ENCODE results near the gene CX3CR1. TPM values are rescaled to one million over a fixed set of nuclear protein-coding genes. Genes with fewer than 3 reads are reported as not detected.

The CX3CR1 gene, protein sequence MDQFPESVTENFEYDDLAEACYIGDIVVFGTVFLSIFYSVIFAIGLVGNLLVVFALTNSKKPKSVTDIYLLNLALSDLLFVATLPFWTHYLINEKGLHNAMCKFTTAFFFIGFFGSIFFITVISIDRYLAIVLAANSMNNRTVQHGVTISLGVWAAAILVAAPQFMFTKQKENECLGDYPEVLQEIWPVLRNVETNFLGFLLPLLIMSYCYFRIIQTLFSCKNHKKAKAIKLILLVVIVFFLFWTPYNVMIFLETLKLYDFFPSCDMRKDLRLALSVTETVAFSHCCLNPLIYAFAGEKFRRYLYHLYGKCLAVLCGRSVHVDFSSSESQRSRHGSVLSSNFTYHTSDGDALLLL
- not detected in 2 replicates for total RNA-seq

DNA sequence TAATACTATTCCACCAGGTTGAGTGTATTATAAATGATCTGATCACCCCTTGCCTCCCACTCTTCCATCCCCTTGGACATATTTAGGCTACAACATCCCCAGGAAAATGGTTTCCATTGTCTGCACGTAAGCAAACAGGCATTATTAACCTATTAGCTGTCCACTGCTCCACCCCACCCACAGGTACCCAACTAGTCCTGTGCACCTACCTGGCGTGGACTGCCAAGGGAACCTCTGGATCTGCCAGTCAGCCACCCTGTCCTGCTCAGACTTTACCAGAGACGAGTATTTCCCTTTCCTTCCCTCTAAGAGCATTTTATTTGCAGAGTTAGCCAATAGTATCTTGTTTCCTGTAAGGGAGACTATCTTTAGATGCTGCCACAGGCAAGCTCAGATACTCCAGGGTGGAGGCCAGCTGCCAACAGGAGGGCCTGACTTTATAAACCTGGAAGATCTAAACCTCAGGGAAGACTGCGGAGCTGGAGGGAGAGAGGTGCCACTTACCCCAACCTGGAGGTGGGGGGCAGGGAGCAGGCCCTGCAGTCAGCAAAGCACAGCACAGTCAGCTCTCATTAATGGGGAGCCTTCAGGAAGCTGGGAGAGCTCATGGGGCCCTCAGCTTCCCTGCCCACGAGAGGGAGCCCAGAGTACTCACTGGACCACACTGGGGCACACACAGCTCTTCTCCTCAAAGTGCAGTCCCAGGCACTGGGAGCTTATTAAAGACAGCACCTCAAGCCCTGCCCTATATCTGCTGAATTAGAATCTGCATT lies at the start of gene CX3CR1:
Gene CX3CR1 (minus strand): TSS at position 292 of the 773 bp plus-strand sequence. CDS start 13,527 bp downstream, outside the sequence.

DNA sequence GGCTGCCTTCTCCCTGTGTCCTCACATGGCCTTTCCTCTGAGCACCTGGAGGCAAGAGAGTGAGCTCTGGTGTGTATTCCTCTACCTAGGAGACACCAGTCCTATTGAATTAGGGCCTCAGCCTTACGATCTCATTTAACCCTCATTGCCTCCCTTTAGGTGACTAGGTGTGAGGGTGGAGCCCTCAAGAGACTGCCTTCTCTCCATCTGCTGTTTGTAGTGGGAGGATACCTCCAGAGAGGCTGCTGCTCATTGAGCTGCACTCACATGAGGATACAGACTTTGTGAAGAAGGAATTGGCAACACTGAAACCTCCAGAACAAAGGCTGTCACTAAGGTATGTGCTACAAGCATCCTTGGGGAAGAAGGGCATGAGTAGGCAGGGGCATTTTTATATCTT lies 49.7 kb upstream of the CX3CR1 start, which contains the start of gene CCR8:
Gene CCR8 (plus strand): TSS at position 217 of the 400 bp plus-strand sequence. CDS start 2,623 bp downstream, outside the sequence.

Other genes starting within 250 kb of the CX3CR1 start
- gene SCN11A, start 228.1 kb downstream of the CX3CR1 start, total RNA-seq, result 0.14 and 0.27 TPM in 2 replicates
- gene WDR48, start 228.0 kb downstream of the CX3CR1 start, total RNA-seq, result 35.2 and 37.9 TPM in 2 replicates
- 37.5 and 46.5 TPM in 2 replicates for gene GORASP1, start 172.4 kb downstream of the CX3CR1 start, total RNA-seq
- 3.2 and 3.9 TPM in 2 replicates for gene TTC21A, start 172.4 kb downstream of the CX3CR1 start, total RNA-seq
- gene CSRNP1, start 126.4 kb downstream of the CX3CR1 start, total RNA-seq, result 14.5 and 17.1 TPM in 2 replicates
- not detected in 2 replicates for gene XIRP1, start 87.4 kb downstream of the CX3CR1 start, total RNA-seq
- gene CCR8, start 49.7 kb upstream of the CX3CR1 start, total RNA-seq, result not detected in 2 replicates
- gene SLC25A38, start 103.3 kb upstream of the CX3CR1 start, total RNA-seq, result 17.4 and 19.1 TPM in 2 replicates
- gene RPSA, start 126.7 kb upstream of the CX3CR1 start, total RNA-seq, result 1,325 and 1,423 TPM in 2 replicates
- 0.07 and 0.13 TPM in 2 replicates for gene MOBP, start 187.6 kb upstream of the CX3CR1 start, total RNA-seq

Measured in thoracic aorta endothelial cell (primary cell).